Loucy (cell line): Measurements from ENCODE around the gene CDK1.

Experiments
- H2AFZ ChIP-seq: fragments of 200-600 bp; sonication (generic); 2 replicates; pipeline ENCODE4 v1.6.0; 2016; ENCODE audit warnings: antibody characterized with exemption, mild to moderate bottlenecking, low read length, moderate library complexity
- H3F3A ChIP-seq: fragments of 200-600 bp; 2 replicates; pipeline ENCODE4 v1.6.0; 2016; ENCODE audit warnings: antibody characterized with exemption, low read depth, mild to moderate bottlenecking
- H3K27me3 ChIP-seq: fragments of 200-600 bp; sonication (generic); 2 replicates; pipeline ENCODE4 v1.6.1; 2014; ENCODE audit warnings: low read length, mild to moderate bottlenecking; ENCODE audit not compliant: insufficient read depth, poor library complexity, severe bottlenecking
- H3K36me3 ChIP-seq: fragments of 200-600 bp; sonication (generic); 2 replicates; pipeline ENCODE4 v1.6.1; 2016; ENCODE audit warnings: low read length; ENCODE audit not compliant: insufficient read depth
- H3K4me1 ChIP-seq: fragments of 200-600 bp; sonication (generic); 2 replicates; pipeline ENCODE4 v1.5.1; 2014; ENCODE audit warnings: low read length, mild to moderate bottlenecking; ENCODE audit not compliant: insufficient read depth, poor library complexity, severe bottlenecking
- H3K4me2 ChIP-seq: fragments of 200-600 bp; sonication (generic); 2 replicates; pipeline ENCODE4 v1.6.0; 2014; ENCODE audit warnings: antibody characterized with exemption, low read length, low read depth, mild to moderate bottlenecking; ENCODE audit not compliant: poor library complexity, severe bottlenecking
- H3K4me3 ChIP-seq: fragments of 200-600 bp; sonication (generic); 2 replicates; pipeline ENCODE4 v1.5.1; 2014; ENCODE audit warnings: low read length, mild to moderate bottlenecking, mixed read lengths; ENCODE audit not compliant: poor library complexity, severe bottlenecking
- H3K79me2 ChIP-seq: fragments of 200-600 bp; sonication (generic); 2 replicates; pipeline ENCODE4 v1.6.1; 2014; ENCODE audit warnings: low read length; ENCODE audit not compliant: insufficient read depth
- H3K9ac ChIP-seq: fragments of 200-600 bp; sonication (generic); 2 replicates; pipeline ENCODE4 v1.6.0; 2014; ENCODE audit warnings: mild to moderate bottlenecking, low read depth, low read length, moderate library complexity; ENCODE audit not compliant: poor library complexity, severe bottlenecking
- H3K9me2 ChIP-seq: fragments of 200-600 bp; sonication (generic); replicated peaks from 2 replicates; pipeline ENCODE4 v1.6.1; 2016; ENCODE audit warnings: low read depth, low read length, mixed read lengths
- H3K9me3 ChIP-seq: fragments of 200-600 bp; sonication (generic); 2 replicates; pipeline ENCODE4 v1.6.1; 2014; ENCODE audit warnings: mild to moderate bottlenecking, antibody characterized with exemption, low read length, low read depth; ENCODE audit not compliant: insufficient read depth
- H4K20me1 ChIP-seq: fragments of 200-600 bp; sonication (generic); 2 replicates; pipeline ENCODE4 v1.6.0; 2014; ENCODE audit warnings: antibody characterized with exemption, low read length, mild to moderate bottlenecking; ENCODE audit not compliant: insufficient read depth, poor library complexity, severe bottlenecking
- CTCF ChIP-seq: fragments of 200-600 bp; sonication (generic); conservative IDR thresholded peaks from 2 replicates; pipeline ENCODE4 v1.5.1; 2014; ENCODE audit warnings: mild to moderate bottlenecking, antibody characterized with exemption, low read length
- EZH2phosphoT487 ChIP-seq: fragments of 200-600 bp; IDR thresholded peaks from 2 replicates; pipeline ENCODE4 v1.6.1; 2018; ENCODE audit warnings: antibody characterized with exemption, mild to moderate bottlenecking, moderate library complexity, borderline replicate concordance

CDK1 gene

GRCh38 chr10:60762554-60762953 is 15.7 kb upstream of the CDK1 start:
- no peak overlapping the region for H3K4me3 ChIP-seq
- no peak overlapping the region for H2AFZ ChIP-seq
- H3K9me2 ChIP-seq = no peaks in the 10 kb centered on the region
- no peaks in the 10 kb centered on the region for H3F3A ChIP-seq
- H3K9me3 ChIP-seq = no peaks in the 10 kb centered on the region
- no peaks in the 10 kb centered on the region for H3K36me3 ChIP-seq
- no peak for TF ChIP-seq CTCF
- TF ChIP-seq EZH2phosphoT487 = no peak
- H3K9ac ChIP-seq = no peak overlapping the region
- no peak overlapping the region for H3K4me2 ChIP-seq
- no peaks in the 10 kb centered on the region for H3K4me1 ChIP-seq
- no peaks in the 10 kb centered on the region for H3K79me2 ChIP-seq
- no peaks in the 10 kb centered on the region for H3K27me3 ChIP-seq
- H4K20me1 ChIP-seq = no peaks in the 10 kb centered on the region

GRCh38 chr10:60767424-60767823 is 10.9 kb upstream of the CDK1 start:
- H3K4me3 ChIP-seq = no peak overlapping the region
- peak overlapping the region; percentile 24; the same call in 1 of the 2 replicates for H2AFZ ChIP-seq
- H4K20me1 ChIP-seq = no peaks in the 10 kb centered on the region
- H3F3A ChIP-seq = no peaks in the 10 kb centered on the region
- no peaks in the 10 kb centered on the region for H3K36me3 ChIP-seq
- no peak overlapping the region for H3K4me2 ChIP-seq
- no peaks in the 10 kb centered on the region for H3K79me2 ChIP-seq
- H3K4me1 ChIP-seq = no peaks in the 10 kb centered on the region
- no peak overlapping the region for H3K9ac ChIP-seq
- H3K9me3 ChIP-seq = no peaks in the 10 kb centered on the region
- TF ChIP-seq CTCF = no peak
- TF ChIP-seq EZH2phosphoT487 = no peak
- H3K9me2 ChIP-seq = no peaks in the 10 kb centered on the region
- H3K27me3 ChIP-seq = no peaks in the 10 kb centered on the region

- Histone ChIP-seq H3K4me1 (no peaks in the 10 kb centered on the region), H3K9me3 (no peaks in the 10 kb centered on the region), H2AFZ (0 out of 2 replicates have a peak overlapping the region, but pooled peaks have one; percentile 11), H3K9ac (no peak overlapping the region), H3K4me3 (no peak overlapping the region), H3K4me2 (no peak overlapping the region), H4K20me1 (no peaks in the 10 kb centered on the region), H3K9me2 (no peaks in the 10 kb centered on the region), H3F3A (no peaks in the 10 kb centered on the region), H3K36me3 (no peaks in the 10 kb centered on the region), H3K27me3 (no peaks in the 10 kb centered on the region), H3K79me2 (no peaks in the 10 kb centered on the region)
- TF ChIP-seq CTCF = no peak
- no peak for TF ChIP-seq EZH2phosphoT487
Observed at GRCh38 chr10:60769406-60769805, 8.9 kb upstream of the CDK1 start.
